Measurements from ENCODE around the gene COA6.

The COA6 gene

GRCh38 chr1:234373064-234373958 is at the start of gene COA6:
Gene COA6 (plus strand): TSS chr1:234373456. CDS start chr1:234373467, 11 bp downstream.
- DNase-seq, result peak; percentile 82

- no peak for DNase-seq
Observed at GRCh38 chr1:234324821-234325220, 48.4 kb upstream of the COA6 start.

GRCh38 chr1:234325878-234326496 is 47.3 kb upstream of the COA6 start:
- no peak for DNase-seq

- no peak for DNase-seq
Observed at GRCh38 chr1:234326497-234327366, 46.5 kb upstream of the COA6 start.

GRCh38 chr1:234327577-234328164 is 45.6 kb upstream of the COA6 start:
- DNase-seq, result no peak

GRCh38 chr1:234330843-234331215 is 42.4 kb upstream of the COA6 start:
- DNase-seq, result no peak

- DNase-seq, result no peak
Observed at GRCh38 chr1:234331507-234331906, 41.7 kb upstream of the COA6 start.

GRCh38 chr1:234336359-234336758 is 36.9 kb upstream of the COA6 start:
- no peak for DNase-seq

GRCh38 chr1:234337233-234337632 is 36.0 kb upstream of the COA6 start:
- no peak for DNase-seq

GRCh38 chr1:234340528-234340927 is 32.7 kb upstream of the COA6 start:
- no peak for DNase-seq

- no peak for DNase-seq
Observed at GRCh38 chr1:234342774-234343173, 30.5 kb upstream of the COA6 start.

GRCh38 chr1:234345237-234345636 is 28.0 kb upstream of the COA6 start:
- no peak for DNase-seq

- DNase-seq, result no peak
Observed at GRCh38 chr1:234348964-234349363, 24.3 kb upstream of the COA6 start.

GRCh38 chr1:234355782-234356510 is 17.3 kb upstream of the COA6 start:
- no peak for DNase-seq

GRCh38 chr1:234356615-234357269 is 16.5 kb upstream of the COA6 start:
- peak; percentile 1 for DNase-seq

- no peak for DNase-seq
Observed at GRCh38 chr1:234357831-234358230, 15.4 kb upstream of the COA6 start.

GRCh38 chr1:234361102-234361603 is 12.1 kb upstream of the COA6 start:
- DNase-seq, result no peak

- DNase-seq, result no peak
Observed at GRCh38 chr1:234362558-234362957, 10.7 kb upstream of the COA6 start.

- no peak for DNase-seq
Observed at GRCh38 chr1:234368320-234369032, 4.8 kb upstream of the COA6 start.

- no peak for DNase-seq
Observed at GRCh38 chr1:234369033-234369430, 4.2 kb upstream of the COA6 start.

- DNase-seq, result no peak
Observed at GRCh38 chr1:234369784-234370183, 3.5 kb upstream of the COA6 start.
